HG03460 (cell line): ENCODE results near the gene HEXD.
"Not testable (repeated sequence)": the region's sequence is repeated elsewhere in the genome, so short reads cannot be mapped to it uniquely, and the experiment has no call there.

Experiments used
- ATAC-seq: cut with Tn5 transposase; IDR thresholded peaks from one replicate; pipeline ENCODE4 v1.9.1; 2021; ENCODE audit not compliant: unreplicated experiment

The HEXD gene

DNA sequence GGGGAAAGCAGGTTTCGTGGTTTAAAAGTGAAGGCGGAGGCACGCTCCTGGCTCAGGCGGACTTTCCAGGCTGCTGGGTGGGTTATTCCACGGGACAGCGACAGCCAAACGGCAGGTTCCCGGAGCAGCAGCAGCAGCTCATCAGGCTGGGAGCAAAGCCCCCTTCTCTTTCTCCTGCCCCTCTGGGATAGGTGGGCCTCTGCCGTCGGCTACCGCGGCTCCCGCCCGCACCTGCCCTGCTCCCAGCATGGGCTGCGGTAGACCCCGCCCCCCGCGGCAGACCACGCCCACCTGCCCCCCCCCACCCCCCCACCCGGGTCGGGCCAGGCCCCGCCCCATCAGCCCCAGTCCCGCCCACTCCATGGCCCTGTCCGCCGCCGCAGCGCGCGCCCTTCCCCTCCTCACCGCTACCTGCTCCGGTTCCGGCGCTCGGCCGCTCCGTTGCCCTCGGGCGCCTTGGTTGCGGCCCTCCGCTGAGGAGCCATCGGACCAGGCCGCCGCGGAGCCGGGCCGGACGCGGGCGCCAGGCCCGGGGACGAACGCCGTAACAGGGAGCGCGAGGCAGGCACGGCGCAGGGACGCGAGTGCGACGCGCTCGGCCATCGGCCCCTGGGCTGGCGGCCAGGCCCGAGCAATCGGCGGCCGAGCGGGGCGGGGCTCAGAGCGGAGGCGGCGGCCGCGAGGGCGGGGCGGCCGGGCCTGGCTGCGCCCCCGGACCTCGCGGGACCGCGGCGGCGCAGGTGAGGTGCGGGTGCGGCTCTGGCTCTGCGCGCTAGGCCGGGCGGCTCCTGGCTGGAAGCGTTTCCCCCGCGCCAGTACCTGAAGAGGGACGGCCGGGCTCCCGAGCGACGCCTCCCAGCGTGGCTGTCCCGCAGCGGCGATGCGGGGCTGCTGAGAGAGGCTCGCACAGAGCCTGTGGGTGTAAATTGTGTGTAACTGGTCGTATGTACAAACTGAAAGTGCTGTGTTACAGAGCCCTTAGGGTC is at the start of gene HEXD, which contains the start of gene OGFOD3:
Gene HEXD (plus strand): TSS at position 347 of the 986 bp plus-strand sequence. CDS start 1,453 bp downstream, outside the sequence.
Gene OGFOD3 (minus strand): TSS at position 586 of the 986 bp plus-strand sequence. CDS start 101 bp downstream, at position 485.
- ATAC-seq = peak; percentile 78

DNA sequence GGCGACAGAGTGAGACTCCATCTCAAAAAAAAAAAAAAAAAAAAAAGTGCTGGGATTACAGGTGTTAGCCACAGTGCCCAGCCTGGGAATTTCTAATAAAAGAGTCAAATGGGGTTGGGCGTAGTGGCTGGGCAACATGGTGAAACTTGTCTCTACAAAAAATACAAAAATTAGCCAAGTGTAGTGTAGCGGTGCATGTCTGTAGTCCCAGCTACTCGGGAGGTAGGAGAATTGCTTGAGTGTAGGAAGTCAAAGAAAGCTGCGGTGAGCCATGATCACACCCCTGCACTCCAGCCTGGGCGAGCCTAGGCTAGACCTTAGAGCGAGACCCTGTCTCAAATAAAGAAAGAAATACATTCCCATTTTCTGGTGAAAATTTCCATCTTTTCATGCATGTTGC is 48.9 kb upstream of the HEXD start:
- no peak for ATAC-seq

- ATAC-seq = no peak
Measured at GRCh38 chr17:82370471-82371332, 47.4 kb upstream of the HEXD start.

DNA sequence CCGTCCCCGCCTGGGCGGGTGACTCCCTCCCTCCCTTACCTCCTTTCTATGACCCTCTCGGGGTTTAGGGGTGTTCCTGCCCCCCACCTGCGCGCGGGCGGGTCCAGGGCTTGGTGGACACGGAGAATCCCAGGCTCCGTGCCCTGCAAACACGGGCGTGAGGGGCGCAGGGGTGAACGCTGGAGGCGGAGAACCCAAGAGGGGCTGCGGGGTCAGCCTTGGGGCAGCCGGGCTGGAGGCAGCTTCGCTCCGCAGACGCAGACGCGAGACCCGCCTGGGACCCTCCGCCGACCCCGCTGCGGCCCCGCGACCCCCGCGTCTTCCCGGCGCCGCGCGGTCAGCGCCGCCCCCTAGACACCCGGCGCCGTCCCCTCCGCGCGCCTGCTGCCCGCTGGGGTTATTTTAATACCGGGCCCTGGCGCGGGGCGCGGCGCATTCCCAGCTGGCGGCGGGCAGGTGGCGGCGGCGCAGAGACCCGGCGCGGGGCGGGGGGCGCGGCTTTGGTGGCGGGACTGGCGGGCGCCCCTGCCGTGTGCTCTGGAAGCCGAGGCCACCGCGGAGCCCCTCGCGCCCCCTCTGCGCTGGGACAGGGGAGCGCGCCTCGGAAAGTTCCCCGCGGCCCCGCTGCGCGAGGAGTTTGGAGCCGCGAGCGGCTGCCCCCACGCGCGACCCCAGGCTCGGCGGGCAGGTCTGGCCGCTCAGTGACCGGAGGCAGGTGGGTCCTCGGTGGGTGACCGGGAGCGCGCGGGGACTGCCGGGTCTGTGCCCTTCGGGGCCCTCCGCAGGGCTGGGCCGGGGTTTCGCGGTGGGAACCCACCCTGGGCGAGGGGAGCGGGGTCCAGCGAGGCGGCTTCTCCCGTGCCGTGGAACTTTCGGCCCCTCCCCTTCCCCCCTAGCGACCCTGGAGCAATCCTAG is 46.6 kb upstream of the HEXD start, which contains the start of gene UTS2R:
Gene UTS2R (plus strand): TSS at position 433 of the 916 bp plus-strand sequence. CDS start 2,560 bp downstream, outside the sequence.
- ATAC-seq = no peak

- no peak for ATAC-seq
Measured at GRCh38 chr17:82372249-82373071, 45.7 kb upstream of the HEXD start.

- not testable (repeated sequence) for ATAC-seq
Measured at GRCh38 chr17:82373072-82373452, 45.1 kb upstream of the HEXD start.

DNA sequence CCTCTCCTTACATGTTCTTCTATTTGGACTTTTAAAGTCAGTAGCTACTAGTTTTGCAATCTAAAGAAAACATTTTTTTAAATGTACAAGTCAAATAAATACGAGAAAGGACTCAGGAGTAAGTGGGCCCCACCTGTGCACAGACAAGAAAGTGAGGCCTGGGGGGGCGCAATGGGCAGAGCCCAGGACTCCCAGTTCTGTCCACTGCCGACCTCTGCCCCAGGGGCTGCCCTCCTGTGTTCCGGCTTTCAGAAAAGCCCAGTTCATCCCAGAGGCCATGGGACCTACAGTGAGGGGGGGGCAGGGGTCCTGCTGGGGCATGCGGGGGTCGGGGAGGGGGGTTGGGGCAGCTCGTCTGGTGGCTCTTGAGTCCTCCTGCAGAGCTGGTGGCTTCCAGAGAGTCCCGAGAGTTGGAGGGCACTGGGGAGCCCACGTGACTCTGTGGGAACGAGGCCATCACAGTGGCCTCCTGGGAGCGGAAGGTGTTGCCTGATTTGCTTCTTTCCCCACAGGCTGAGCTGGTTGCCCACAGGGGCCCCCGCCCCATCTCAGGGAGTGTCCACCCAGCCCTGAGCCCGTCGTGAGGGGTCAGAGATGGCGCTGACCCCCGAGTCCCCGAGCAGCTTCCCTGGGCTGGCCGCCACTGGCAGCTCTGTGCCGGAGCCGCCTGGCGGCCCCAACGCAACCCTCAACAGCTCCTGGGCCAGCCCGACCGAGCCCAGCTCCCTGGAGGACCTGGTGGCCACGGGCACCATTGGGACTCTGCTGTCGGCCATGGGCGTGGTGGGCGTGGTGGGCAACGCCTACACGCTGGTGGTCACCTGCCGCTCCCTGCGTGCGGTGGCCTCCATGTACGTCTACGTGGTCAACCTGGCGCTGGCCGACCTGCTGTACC is 44.2 kb upstream of the HEXD start:
- no peak for ATAC-seq

GRCh38 chr17:82374626-82375331 is 43.4 kb upstream of the HEXD start:
- no peak for ATAC-seq

DNA sequence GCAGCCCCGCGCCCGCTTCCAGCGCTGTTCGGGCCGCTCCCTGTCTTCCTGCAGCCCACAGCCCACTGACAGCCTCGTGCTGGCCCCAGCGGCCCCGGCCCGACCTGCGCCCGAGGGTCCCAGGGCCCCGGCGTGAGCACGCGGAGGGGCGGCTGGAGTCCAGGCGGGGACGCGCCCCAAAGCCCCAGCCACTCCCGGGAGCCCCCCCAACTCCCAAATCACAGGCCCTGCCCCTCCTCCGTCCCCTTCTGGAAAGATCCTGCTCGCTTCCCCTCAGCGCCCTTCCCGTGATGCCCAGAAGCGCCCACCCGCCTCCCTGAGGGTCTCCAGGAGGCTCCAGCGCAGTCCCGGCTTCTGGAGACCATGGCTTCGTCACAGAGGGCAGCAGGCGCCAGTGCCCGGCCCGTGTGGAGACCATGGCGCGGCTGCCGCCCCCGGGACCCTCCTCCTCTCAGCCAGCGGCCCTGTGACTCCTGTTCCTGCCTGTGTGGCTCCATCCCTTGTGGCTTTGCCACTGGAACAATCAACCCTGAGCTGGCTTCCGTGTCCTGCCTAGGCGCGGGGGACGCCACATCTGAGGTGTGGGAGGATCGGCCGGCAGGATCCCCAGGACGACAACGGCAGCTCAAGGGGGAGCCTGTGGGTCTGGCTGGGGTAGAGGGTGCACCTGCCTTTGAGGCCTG is 42.6 kb upstream of the HEXD start:
- ATAC-seq = no peak

DNA sequence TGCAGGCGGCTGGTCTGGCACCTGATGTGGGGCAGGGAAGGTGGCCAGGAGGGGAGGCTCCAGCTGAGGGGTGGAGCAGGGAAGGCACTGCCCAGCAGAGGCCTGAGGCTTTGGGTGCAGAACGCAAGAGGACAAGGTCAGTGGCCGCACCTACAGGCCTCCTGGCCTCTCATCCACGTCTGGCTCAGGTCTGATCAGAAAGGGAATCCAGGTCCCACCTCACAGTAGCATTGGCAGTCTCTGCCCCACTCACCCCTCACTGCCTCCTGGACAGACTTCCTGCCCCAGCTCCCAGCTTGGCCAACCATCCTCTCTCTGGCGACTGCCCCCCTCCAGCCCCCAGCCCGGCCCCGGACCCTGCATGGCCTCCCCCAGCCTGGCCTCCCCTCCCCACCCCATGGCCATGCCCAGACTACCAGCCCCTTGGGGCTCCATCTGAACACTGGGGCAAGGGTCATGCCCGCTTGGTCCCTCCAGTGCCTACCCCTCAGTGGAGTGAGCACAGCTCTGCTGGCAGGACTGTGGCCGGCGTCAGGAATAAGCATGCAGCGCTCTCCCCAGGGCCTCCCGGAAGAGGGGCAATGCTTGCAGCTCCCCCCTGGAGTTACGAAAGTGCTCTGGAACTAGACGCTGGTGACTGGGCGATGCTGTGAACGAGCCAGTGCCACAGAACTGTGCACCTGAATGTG is 42.0 kb upstream of the HEXD start:
- no peak for ATAC-seq

DNA sequence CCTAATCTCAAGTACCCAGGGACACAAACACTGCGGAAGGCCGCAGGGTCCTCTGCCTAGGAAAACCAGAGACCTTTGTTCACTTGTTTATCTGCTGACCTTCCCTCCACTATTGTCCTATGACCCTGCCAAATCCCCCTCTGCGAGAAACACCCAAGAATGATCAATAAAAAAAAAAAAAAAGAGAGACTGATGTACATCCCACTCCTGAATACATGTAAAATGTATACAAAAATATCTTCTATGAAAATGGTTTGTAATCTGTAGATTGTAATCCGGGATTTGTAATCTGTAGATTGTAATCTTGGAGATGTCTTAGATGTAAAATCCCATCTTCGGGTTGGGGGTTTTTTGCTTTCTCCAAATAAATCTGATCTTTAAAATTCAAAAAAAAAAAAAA is 40.9 kb upstream of the HEXD start:
- ATAC-seq = not testable (repeated sequence)

GRCh38 chr17:82377924-82378740 is 40.0 kb upstream of the HEXD start:
- no peak for ATAC-seq

GRCh38 chr17:82378741-82379021 is 39.5 kb upstream of the HEXD start:
- ATAC-seq = no peak

- ATAC-seq = no peak
Measured at GRCh38 chr17:82380860-82381702, 37.1 kb upstream of the HEXD start.

- not testable (repeated sequence) for ATAC-seq
Measured at GRCh38 chr17:82381703-82382009, 36.5 kb upstream of the HEXD start.
